Retina (tissue), 1 donor: Measurements from ENCODE around the gene BHMT.
"Not testable (repeated sequence)": the region's sequence is repeated elsewhere in the genome, so short reads cannot be mapped to it uniquely, and the experiment has no call there.

Experiments
- DNase-seq: peaks from one replicate; pipeline ENCODE4 v3.0.0-alpha.2; 2016

Gene BHMT

GRCh38 chr5:79173626-79174025, 62.0 kb downstream of the BHMT start:
- no peak for DNase-seq

GRCh38 chr5:79180449-79180848, 68.8 kb downstream of the BHMT start:
- DNase-seq = not testable (repeated sequence)

GRCh38 chr5:79181419-79182022, 69.9 kb downstream of the BHMT start:
- no peak for DNase-seq
